ENCODE measurements around the gene METRN. TPM values are rescaled to one million over a fixed set of nuclear protein-coding genes. Genes with fewer than 3 reads are reported as not detected.
A peak's percentile ranks its signal among the peaks of the same experiment; 100 is the strongest.

The METRN gene
- total RNA-seq = 23.6 TPM

- peak; percentile 99 for DNase-seq (ENCODE audit: low spot score in 2 of 2)
- FAIRE-seq = no peak
Observed at GRCh38 chr16:714558-715476, at the start of gene METRN. Gene METRN (plus strand): TSS chr16:715118. CDS start chr16:715290, 172 bp downstream.

DNA sequence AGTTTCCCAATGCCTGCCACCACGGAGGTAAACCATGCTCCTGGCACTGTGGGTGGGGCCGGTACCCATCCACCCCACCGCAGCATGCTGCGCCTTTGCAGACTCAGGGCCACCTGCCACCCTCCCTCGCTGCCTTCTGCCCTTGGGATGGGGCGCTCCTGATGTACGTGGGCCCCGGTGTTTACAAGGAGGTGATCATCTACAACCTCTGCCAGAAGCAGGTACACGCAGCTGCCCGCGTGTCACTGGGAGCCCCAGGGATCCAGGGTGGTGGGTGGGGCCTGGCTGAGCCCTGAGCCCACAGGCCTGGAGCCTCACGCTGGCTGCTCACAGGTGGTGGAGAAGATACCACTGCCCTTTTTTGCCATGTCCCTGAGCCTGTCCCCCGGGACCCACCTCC, 48.3 kb upstream of the METRN start:
- FAIRE-seq (no peak), DNase-seq (ENCODE audit: low spot score in 2 of 2) (no peak)

DNA sequence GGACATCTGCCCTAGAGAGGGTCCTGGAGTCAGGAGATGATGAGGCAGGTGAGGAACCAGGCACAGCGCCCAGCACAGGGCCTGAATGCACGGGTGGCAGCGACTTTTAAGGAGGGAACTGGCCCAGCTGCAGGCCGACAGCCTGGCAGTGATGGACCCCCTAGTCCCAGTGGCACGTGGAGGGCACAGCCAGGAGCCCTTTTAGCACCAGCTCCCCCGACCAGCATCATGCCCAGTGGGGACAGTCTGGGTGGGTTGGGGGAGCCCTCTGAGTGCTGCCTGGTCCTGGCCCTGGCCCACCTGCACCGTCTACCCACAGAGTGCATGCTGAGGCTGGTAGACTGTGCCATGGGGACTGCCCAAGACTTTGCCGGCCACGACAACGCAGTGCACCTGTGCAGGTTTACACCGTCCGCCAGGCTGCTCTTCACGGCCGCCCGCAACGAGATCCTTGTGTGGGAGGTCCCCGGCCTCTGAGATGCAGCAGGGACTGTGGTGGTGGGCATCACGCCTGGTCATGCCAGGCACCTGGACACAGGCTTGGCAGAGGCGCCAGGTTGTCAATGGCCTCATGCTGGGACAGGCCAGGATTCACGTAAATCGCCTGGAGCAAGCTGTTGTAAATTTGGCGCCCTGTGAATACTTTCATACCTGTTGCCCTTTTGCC, 47.7 kb upstream of the METRN start:
- FAIRE-seq = no peak
- DNase-seq (ENCODE audit: low spot score in 2 of 2) = no peak

DNA sequence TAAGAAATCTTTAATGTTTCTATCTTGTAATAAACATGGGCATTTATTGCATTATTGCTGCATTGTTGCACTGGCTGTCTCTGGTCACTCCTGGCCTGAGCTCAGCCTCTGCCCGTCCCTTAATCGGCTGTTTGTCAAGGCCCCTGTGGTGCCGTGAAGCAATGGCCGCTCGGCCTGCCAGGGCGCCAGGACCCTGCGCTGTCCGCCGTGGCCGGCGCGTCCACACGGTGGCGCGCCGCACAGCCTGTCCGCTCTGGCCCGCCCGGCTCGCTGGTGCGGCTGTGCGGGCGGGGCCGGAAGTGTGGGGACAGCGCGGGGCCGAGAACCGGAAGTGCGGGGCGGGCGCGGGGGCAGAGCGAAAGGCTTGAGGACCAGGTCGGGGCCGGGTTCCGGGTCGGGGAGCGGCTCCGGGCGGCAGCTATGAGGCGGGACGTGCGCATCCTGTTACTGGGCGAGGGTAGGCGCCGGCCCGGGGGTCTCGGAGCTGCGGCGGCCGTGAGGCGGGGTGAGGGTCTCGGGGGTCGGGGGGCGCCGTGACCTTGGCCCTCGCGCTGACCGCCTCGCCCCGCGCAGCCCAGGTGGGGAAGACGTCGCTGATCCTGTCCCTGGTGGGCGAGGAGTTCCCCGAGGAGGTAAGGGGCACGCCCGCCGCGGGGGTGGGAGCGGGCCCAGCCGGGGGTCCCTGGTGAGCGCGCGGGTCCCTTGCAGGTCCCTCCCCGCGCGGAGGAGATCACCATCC, 47.0 kb upstream of the METRN start, which contains the start of gene RHOT2:
TSS of gene RHOT2 (plus strand) at position 353 of the 739 bp plus-strand sequence. CDS start at position 421, 68 bp downstream.
- DNase-seq (ENCODE audit: low spot score in 2 of 2) (peak; percentile 95), FAIRE-seq (no peak)

GRCh38 chr16:668519-669171, 46.3 kb upstream of the METRN start:
- DNase-seq (ENCODE audit: low spot score in 2 of 2) (no peak), FAIRE-seq (no peak)

DNA sequence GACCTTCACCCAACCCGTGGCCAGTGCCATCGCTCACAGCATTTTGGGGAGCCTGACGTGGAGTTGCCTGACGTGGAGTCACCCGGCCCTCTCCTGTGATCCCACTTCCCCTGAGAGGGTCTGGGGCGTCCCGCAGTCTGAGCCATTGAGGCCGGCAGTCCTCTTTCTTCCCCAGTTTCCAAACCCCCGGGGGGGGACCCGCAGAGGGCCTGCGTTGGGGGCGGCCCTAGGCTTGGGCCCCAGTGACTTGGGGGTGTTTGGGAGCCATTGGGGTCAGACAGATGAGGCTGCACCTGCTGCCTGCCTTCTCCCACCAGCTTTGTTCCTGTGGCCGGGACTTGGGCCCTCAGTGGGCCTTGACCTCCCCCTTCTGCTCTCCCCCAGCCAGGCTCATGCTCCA, 45.3 kb upstream of the METRN start:
- FAIRE-seq (no peak), DNase-seq (ENCODE audit: low spot score in 2 of 2) (no peak)

GRCh38 chr16:670485-671352, 44.2 kb upstream of the METRN start:
- no peak for FAIRE-seq

DNA sequence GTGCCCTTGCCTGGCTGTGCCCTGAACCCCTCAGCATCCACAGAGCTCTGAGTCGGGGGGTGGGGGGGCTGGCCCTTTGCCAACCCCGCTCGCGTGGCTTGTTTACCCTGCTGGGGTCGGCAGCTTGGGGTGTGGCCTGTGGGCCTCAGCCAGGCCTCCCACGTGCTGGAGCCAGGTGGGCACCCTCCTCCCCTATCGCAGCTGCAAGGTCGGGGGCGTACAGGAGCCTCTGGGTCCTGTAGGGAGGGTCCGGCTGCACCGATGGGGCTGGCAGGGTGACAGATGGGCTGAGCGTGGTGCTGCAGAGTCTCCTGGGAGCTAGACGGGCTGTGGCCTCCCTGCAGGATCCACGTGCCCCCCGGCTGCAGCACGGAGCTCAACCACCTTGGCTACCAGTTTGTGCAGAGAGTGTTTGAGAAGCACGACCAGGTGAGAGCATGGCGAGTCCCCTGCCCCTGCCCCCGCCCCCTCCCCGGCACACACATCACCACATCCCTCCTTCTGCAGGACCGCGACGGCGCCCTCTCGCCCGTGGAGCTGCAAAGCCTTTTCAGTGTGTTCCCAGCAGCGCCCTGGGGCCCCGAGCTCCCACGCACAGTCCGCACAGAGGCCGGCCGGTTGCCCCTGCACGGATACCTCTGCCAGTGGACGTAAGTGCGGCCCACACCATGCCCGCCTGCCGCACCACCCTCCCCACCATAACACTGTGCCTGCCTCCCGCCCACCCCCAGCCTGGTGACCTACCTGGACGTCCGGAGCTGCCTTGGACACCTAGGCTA, 43.4 kb upstream of the METRN start:
- FAIRE-seq = no peak
- DNase-seq (ENCODE audit: low spot score in 2 of 2) = no peak

More at GRCh38 chr16:670485-671352, 44.2 kb upstream of the METRN start:
- no peak for DNase-seq (ENCODE audit: low spot score in 2 of 2)

GRCh38 chr16:672371-672770, 42.5 kb upstream of the METRN start:
- no peak for FAIRE-seq
- no peak for DNase-seq (ENCODE audit: low spot score in 2 of 2)

GRCh38 chr16:672851-673250, 42.1 kb upstream of the METRN start:
- no peak for FAIRE-seq
- DNase-seq (ENCODE audit: low spot score in 2 of 2) = no peak

- FAIRE-seq (no peak), DNase-seq (ENCODE audit: low spot score in 2 of 2) (no peak)
Observed at GRCh38 chr16:673399-673991, 41.4 kb upstream of the METRN start.

DNA sequence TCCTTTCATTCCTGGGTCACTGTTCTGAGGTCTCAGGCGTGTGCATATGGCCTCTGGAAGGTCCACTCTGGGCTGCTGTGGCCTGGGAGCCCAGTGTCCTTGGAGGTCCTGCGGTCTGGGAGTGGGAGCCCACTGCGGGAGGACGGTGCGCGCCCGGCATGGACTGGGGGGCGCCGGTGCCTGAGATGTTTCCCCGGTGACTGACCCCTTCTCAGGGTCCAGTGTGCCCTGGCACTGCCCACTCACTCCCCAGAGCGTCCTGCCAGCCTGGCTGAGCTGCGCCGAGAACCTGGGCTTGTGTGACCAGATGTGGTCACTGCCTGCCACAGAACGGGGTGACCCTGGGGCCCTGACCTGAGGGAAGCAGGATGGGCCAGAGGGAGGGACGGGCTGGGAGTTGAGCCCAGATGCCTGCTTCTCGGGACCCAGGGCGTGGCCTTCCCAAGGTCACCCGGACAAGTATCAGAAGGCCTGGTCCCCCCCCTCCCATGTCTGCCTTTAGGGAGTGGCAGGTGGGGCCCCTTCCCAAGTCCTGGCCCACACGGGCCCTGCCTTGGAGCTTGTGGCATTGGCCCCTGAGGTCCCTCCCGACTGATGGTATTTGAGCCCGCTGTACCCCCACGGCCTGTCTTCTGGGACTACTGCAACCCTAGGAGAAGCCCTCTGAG, 40.6 kb upstream of the METRN start:
- FAIRE-seq (no peak), DNase-seq (ENCODE audit: low spot score in 2 of 2) (no peak)

DNA sequence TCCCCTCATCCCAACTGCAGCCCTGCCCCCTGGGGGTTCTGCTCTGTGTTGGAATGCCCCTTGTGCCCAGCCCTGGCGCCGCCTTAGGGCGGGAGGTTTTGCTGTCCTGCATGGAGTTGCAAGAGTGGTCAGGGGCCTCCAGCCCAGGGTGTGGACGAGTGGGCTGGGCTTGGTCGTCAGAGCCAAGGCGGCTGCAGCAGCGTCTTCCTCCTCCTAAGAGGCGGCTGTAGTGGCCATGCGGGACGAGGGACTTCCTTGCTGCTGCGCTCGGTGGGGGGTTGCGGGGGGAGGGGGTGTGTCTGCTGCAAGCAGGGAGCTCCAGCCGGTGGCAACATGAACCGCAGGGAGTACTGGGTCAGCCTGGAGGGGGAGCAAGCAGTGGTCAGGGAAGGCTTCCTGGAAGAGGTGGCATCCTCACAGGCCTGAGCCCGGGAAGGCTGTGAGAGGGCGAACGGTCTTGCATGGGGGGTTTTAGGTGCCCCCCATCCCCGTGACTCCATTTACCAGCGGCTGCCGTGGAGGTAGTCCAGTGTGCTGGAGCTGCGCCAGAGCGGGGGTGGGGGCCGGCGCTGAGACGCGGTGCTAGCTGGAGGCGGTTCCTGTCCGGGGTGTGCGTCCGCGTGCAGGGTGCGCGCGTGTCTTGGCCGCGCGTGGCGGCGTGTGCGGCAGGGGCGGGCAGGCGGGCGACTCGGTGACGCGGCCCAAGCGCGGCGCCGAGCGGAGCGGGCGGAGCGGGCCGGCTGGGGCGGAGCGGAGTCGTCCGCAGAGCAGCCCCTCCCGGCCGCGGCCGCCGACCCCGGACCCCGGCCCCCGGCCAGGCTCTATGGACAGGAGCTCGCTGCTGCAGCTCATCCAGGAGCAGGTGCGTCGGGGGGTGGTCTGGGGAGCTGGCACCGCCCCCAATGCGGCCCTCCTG, 39.7 kb upstream of the METRN start, which contains the start of gene RHBDL1:
TSS of gene RHBDL1 (plus strand) at position 704 of the 916 bp plus-strand sequence. CDS start at position 824, 120 bp downstream.
- FAIRE-seq (no peak), DNase-seq (ENCODE audit: low spot score in 2 of 2) (peak; percentile 76 to 84)

DNA sequence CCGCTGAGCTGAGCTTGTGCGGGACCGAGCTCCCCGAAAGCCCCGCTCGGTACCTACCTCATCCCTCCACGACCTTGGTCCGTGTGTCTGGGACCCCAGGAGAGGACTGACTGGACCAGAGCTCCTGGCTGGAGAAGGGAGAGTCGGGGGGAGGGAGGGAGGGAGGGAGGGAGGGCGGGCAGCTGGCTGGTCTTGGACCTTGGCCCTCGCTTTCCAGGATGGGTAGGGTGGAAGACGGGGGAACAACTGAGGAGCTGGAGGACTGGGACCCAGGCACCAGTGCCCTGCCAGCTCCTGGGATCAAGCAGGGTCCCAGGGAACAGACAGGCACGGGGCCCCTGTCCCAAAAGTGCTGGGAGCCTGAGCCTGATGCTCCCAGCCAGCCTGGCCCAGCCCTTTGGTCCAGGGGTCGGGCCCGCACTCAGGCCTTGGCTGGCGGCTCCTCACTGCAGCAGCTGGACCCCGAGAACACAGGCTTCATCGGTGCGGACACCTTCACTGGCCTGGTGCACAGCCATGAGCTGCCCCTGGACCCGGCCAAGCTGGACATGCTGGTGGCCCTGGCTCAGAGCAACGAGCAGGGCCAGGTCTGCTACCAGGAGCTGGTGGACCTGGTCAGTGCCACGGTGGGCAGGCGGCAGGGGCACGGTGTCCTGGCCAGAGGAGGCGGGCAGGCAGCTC, 38.9 kb upstream of the METRN start:
- FAIRE-seq (no peak), DNase-seq (ENCODE audit: low spot score in 2 of 2) (peak in 1 of 2 donors; percentile 38)

DNA sequence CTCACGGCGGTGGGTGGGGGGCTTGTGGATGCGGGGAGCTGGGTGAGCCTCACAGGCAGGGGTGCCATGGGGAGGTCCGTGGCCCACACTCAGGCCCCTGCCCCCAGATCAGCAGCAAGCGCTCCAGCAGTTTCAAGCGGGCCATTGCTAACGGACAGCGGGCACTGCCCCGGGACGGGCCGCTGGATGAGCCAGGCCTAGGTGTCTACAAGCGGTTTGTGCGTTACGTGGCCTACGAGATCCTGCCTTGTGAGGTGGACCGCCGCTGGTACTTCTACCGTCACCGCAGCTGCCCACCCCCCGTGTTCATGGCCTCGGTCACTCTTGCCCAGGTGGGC, 38.4 kb upstream of the METRN start:
- FAIRE-seq (no peak), DNase-seq (ENCODE audit: low spot score in 2 of 2) (no peak)

GRCh38 chr16:676913-677312, 38.0 kb upstream of the METRN start:
- DNase-seq (ENCODE audit: low spot score in 2 of 2) = no peak
- no peak for FAIRE-seq
